Stromal cell of bone marrow (primary cell): ENCODE results near the gene INSM1.

Source experiments
- DNase-seq: peaks from one replicate; pipeline ENCODE4 v3.0.0-alpha.2; 2012; ENCODE audit warnings: low read depth

Gene INSM1

GRCh38 chr20:20362774-20363433 lies 5.0 kb upstream of the INSM1 start:
- no peak for DNase-seq

DNA sequence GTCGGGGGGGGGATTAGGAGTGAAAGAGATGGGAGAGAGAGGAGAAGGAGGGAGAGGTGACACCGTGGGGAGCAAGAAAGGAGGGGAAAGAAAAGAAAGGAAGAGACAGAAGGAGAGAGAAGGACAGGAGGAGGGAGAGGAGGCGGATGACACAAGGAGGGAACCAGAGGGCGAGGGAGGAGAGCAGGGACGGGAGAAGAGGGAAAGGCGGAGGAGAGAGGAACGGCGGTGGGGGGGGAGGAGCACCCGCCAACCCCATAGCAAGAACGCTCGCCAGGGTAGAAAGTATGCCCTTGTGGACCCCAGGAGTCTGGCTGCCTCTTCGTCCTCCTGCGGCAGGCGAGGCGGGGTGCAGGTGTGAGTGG lies 4.5 kb upstream of the INSM1 start:
- DNase-seq = no peak

GRCh38 chr20:20363799-20364592 lies 3.9 kb upstream of the INSM1 start:
- DNase-seq = no peak

DNA sequence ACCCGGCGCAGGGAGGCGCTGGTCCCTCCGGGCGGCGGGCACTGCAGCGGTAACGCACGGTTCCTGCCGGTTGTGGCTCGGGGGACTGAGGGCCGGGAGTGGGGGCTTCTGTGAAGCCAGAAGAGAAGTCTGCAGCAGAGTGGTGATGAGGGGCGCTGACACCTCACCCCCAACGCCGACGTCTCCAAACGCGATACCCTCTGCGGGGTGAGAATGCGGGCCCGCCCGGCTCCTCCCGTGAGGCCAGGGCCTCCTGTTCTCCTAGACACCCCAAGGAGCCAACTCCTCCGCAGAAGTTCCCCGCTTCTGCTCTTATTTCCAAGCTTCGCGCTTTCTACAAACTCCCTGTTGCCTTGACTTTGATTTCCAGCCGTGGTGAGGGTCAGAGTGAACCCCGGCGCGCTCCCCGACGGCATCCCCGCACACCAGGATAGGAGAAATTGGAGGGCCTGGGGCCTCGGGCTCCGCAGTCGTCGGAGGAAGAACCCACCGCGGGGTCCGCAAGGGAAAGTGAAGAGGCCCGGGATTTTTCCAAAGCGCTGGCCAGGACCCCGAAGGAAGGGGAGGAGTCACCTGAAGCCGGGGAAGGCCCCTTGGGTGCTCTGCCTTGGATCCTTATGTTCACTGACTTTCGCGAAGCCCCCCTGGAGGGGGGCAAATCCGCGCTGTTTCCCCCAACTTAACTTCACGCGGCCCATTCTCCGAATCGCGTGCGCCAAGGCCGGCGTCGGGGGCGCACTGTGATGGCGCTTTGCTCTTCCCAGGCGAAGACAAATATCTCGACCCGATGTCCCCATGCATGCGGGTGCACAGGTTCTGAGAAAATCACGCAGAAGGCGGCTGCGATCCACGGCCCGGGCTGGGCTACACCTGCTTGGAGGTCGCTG lies 3.1 kb upstream of the INSM1 start:
- DNase-seq = no peak

DNA sequence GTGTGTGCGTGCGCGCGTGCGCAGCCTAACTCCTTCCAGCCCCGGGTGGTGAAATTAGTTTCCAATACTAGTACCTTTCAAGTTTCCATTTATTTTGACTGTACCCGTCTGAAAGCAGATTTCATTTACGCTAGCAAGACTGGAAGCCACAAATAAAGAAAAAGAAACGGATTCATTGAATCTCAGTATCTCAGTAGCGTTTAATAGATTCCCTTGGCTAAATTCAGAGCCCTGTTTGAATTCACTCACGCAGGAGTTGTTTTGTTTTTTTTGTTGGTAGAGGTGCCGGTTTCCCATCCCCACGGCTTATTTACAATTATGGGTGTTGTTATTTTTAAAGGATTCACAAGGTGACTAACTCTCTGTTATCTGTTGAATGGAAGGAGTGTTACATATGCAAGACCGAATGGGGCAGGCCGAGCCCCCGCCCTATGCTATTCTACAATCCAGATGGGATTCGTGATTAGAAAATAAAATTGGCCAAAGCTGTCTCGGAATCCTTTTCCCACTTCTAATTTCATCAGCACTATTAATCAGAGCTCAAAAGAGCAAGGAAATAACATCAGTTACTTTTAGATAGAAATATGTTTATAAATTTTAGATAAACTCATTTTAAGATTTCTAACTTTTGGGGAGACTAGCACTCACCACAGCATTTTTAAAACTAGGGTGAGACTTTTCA lies 2.3 kb upstream of the INSM1 start:
- no peak for DNase-seq

DNA sequence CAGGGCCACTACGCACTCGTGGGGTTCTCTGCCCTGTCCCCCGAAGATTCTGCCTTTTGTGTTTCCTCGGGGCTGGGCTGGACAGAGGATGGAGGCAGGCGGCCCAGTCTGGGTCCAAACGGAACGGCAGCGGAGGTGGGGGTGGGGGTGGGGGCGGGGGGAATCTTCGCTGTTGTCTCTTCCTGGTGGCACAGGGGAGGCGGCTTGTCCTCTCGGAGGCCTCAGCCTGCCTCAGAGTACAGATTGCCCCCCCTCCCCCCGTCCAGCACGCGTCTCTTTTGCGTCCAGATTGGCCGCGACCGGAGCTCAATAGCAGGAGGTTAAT lies 1.4 kb upstream of the INSM1 start:
- no peak for DNase-seq

- no peak for DNase-seq
These were observed 879 bp upstream of the INSM1 start for GRCh38 chr20:20366876-20367574.

DNA sequence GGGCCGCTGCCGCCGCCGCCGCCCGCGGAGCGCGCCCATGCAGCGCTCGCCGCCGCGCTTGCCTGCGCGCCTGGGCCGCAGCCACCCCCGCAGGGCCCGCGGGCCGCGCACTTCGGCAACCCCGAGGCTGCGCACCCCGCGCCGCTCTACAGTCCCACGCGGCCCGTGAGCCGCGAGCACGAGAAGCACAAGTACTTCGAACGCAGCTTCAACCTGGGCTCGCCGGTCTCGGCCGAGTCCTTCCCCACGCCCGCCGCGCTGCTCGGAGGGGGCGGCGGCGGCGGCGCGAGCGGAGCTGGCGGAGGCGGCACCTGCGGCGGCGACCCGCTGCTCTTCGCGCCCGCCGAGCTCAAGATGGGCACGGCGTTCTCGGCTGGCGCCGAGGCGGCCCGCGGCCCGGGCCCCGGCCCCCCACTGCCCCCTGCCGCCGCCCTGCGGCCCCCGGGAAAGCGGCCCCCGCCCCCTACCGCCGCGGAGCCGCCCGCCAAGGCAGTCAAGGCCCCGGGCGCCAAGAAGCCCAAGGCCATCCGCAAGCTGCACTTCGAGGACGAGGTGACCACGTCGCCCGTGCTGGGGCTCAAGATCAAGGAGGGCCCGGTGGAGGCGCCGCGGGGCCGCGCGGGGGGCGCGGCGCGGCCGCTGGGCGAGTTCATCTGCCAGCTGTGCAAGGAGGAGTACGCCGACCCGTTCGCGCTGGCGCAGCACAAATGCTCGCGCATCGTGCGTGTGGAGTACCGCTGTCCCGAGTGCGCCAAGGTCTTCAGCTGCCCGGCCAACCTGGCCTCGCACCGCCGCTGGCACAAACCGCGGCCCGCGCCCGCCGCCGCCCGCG lies 730 bp downstream of the INSM1 start:
- DNase-seq = no peak

- DNase-seq = no peak
These were observed 1.6 kb downstream of the INSM1 start for GRCh38 chr20:20369250-20370093.

GRCh38 chr20:20370094-20370575 lies 2.2 kb downstream of the INSM1 start:
- DNase-seq = no peak

DNA sequence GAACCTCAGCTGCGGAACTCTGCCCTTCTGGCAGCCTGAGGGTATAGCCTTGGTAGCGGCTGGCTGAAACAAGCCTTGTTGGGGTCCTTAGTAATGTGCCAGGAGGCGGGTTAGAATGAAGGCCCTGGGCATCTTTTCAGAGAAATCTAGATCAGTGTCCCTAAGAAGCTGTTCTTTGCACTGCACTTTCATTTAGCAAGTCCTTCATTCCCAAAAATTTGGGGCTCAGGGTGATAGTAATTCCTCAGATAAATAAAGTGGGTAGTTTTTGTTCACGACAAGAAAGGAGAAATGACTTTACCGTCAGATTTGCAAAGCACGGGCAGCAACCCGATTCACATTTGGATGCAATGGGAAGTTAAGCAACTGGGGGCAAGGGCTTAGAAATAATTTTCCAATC lies 3.2 kb downstream of the INSM1 start:
- DNase-seq = no peak

DNA sequence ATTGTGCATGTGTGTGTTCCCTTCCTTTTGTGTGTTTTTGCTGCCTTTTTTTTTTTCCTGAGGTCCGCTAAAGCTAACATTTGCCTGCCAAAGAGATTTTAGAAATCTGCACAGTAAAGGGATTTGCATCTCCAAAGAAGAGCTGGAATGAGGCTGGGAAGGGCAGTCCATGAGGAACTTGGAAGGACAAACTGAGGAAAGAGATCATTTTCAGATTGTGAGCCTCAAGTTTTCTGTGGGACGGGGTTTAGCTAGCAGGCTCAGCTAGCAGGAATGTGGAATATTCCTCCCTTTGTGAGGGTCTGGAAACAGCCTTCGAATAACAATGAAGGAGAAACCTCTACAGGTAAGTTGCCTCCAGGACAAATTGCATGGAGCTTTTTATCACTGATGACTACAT lies 3.8 kb downstream of the INSM1 start:
- DNase-seq = no peak

DNA sequence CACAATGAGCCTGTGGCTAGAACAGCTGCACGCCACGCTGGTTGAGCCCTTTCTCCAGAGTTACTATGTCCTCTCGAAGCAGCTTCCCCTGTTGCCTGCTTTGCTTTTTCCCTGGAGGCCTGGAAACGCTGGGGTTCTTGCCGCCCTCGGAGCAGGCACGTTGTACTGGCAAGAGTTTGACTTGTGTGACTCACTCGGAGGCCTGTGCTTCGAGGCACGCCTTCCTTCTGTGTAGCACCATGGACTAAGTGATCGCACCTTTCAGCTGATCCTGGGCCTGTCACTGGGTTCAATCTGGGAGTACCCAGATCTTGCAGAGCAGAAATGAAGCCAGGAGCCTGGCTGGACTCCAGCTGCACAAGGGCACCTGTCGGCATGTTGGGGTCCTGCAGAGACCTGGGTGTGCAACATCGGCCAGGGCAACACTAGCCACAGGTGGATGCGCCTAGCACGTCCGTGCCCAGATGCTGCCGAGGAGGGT lies 5.2 kb downstream of the INSM1 start:
- peak; percentile 25 for DNase-seq

DNA sequence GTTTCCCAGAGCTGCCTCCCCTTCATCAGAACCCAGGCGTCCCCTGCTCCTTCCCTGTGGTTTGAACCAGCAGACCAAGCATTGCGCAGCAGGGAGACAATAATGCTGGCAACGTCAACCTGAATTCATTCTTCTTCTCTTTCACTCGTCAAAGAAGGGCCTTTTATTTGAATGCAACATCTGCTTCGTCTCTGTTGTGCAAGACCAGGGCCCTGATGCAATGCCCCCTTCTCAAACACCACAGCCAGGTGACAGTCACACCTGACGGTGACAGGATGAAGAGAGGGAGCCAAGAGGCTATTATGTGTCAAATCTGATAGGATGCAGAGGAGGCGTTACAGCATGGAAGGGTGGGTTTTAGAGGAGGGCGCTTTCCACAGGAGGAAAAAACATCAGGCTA lies 8.0 kb downstream of the INSM1 start:
- no peak for DNase-seq

- no peak for DNase-seq
These were observed 18.3 kb downstream of the INSM1 start for GRCh38 chr20:20386192-20386591.

GRCh38 chr20:20390393-20390792 lies 22.5 kb downstream of the INSM1 start:
- DNase-seq = no peak

- DNase-seq = no peak
These were observed 23.2 kb downstream of the INSM1 start for GRCh38 chr20:20391115-20391514.

- DNase-seq = no peak
These were observed 23.9 kb downstream of the INSM1 start for GRCh38 chr20:20391766-20392165.
